Calu3 (cell line): ENCODE results near the gene APOC4. TPM values are rescaled to one million over a fixed set of nuclear protein-coding genes. Genes with fewer than 3 reads are reported as not detected.

Experiments
- BruUV-seq: library from RNA; stranded (reverse); fragments of 400-500 nt; replicated peaks from 2 replicates; lab custom pipeline; 2021; lab: Mats Ljungman, UMichigan
- CTCF ChIA-PET: fragments of 300-600 bp; sonication (Branson Sonifier 250); formaldehyde crosslinking; loops from one replicate; lab custom pipeline; 2022; ENCODE audit warnings: antibody characterized with exemption; lab: Charles Lee
- DNase-seq: peaks from one replicate; pipeline ENCODE4 v3.0.0; 2022
- H3K27ac Mint-ChIP-seq: one replicate; pipeline ENCODE4 v1.8.0; 2022; ENCODE audit warnings: mixed read lengths; ENCODE audit not compliant: unreplicated experiment
- H3K27me3 Mint-ChIP-seq: one replicate; pipeline ENCODE4 v1.8.0; 2022; ENCODE audit warnings: mixed read lengths; ENCODE audit not compliant: unreplicated experiment
- H3K36me3 Mint-ChIP-seq: one replicate; pipeline ENCODE4 v1.8.0; 2022; ENCODE audit warnings: mild to moderate bottlenecking, moderate library complexity, mixed read lengths; ENCODE audit not compliant: insufficient read depth, unreplicated experiment
- H3K4me1 Mint-ChIP-seq: one replicate; pipeline ENCODE4 v1.8.0; 2022; ENCODE audit warnings: mild to moderate bottlenecking, low read depth, mixed read lengths; ENCODE audit not compliant: unreplicated experiment
- H3K4me3 Mint-ChIP-seq: one replicate; pipeline ENCODE4 v1.8.0; 2022; ENCODE audit warnings: mild to moderate bottlenecking, low read depth, moderate library complexity, mixed read lengths; ENCODE audit not compliant: unreplicated experiment
- H3K9me3 Mint-ChIP-seq: one replicate; pipeline ENCODE4 v1.8.0; 2022; ENCODE audit warnings: low read depth, mixed read lengths; ENCODE audit not compliant: unreplicated experiment
- intact Hi-C: fragments of 100-400 bp; cut with micrococcal nuclease; formaldehyde crosslinking; loops from one replicate; pipeline ENCODE4 v1.10.0; 2022; ENCODE audit not compliant: unreplicated experiment
- total RNA-seq: library from RNA; stranded (reverse); gene quantifications from 2 replicates; pipeline ENCODE4 v1.2.3, GENCODE V29; 2022
- TF ChIP-seq, protein P1 (sequence below): fragments of 200-600 bp; IDR thresholded peaks from one replicate; pipeline ENCODE4 v1.8.0; 2022; ENCODE audit warnings: antibody characterized with exemption; ENCODE audit not compliant: unreplicated experiment

APOC4 gene
- total RNA-seq, 1 experiment from 2014 or later: not detected

DNA sequence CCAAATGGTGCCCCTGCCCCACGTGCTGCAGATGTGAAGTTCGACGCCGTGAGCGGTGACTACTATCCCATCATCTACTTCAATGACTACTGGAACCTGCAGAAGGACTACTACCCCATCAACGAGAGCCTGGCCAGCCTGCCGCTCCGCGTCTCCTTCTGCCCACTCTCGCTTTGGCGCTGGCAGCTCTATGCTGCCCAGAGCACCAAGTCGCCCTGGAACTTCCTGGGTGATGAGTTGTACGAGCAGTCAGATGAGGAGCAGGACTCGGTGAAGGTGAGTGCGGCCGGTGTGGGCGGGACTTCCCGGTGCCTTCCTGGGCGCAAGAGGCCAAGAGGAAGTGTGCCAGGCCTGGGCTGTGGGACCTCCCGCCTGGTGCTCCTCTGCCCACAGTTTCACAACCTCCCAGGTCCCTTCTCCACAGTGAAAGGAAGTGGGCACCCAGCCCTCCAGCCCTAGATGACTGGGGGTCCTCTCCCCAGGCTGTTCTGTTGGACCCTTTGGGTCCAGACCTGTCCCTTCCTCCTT is 45.2 kb downstream of the APOC4 start:
- Mint-ChIP-seq H3K4me1 (peaks cover 7% of the 10 kb centered on the region), H3K27ac (no peak overlapping the region), H3K9me3 (no peaks in the 10 kb centered on the region), H3K27me3 (no peaks in the 10 kb centered on the region), H3K36me3 (peaks cover 47% of the 10 kb centered on the region), H3K4me3 (no peak overlapping the region)
- TF ChIP-seq, protein P1, sequence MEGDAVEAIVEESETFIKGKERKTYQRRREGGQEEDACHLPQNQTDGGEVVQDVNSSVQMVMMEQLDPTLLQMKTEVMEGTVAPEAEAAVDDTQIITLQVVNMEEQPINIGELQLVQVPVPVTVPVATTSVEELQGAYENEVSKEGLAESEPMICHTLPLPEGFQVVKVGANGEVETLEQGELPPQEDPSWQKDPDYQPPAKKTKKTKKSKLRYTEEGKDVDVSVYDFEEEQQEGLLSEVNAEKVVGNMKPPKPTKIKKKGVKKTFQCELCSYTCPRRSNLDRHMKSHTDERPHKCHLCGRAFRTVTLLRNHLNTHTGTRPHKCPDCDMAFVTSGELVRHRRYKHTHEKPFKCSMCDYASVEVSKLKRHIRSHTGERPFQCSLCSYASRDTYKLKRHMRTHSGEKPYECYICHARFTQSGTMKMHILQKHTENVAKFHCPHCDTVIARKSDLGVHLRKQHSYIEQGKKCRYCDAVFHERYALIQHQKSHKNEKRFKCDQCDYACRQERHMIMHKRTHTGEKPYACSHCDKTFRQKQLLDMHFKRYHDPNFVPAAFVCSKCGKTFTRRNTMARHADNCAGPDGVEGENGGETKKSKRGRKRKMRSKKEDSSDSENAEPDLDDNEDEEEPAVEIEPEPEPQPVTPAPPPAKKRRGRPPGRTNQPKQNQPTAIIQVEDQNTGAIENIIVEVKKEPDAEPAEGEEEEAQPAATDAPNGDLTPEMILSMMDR: no peak
- no TSS peak for BruUV-seq
- CTCF ChIA-PET: no interaction called here
- no peak for DNase-seq
- intact Hi-C loops: no loop called here

DNA sequence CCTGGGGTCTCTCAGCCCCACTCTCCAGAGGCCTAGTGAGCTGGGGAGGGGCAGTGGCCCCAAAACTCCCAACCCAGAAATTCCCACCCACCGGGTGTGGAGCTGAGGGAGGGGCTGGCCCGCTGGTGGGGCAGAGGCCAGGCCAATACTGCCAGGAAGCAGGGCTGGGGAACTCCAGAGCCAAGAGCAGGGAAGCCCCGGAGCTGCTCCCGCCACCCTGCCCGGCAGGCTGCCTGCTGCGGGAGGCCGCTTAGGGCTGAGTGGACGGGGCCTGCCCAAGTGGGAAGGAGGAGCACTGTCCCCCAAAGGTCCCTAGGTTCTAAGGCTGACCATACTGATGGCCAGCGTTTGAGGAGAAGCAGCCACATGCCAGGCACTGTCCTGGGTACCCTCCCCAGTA is 46.2 kb downstream of the APOC4 start:
- H3K36me3 Mint-ChIP-seq: peaks cover 42% of the 10 kb centered on the region
- no peak for DNase-seq
- H3K4me3 Mint-ChIP-seq: no peak overlapping the region
- intact Hi-C loops: no loop called here
- H3K27me3 Mint-ChIP-seq: no peaks in the 10 kb centered on the region
- peaks cover 7% of the 10 kb centered on the region for H3K4me1 Mint-ChIP-seq
- TF ChIP-seq, protein P1: no peak
- H3K27ac Mint-ChIP-seq: no peak overlapping the region
- no TSS peak for BruUV-seq
- CTCF ChIA-PET: interaction anchor here (1.7 kb wide), 1 partner anchor 9 kb away, joined by 8 read pairs; no protein-coding TSS in a partner anchor
- H3K9me3 Mint-ChIP-seq: no peaks in the 10 kb centered on the region

GRCh38 chr19:44988896-44989556 is 47.0 kb downstream of the APOC4 start:
- TF ChIP-seq, protein P1: peak; percentile 66
- DNase-seq: peak; percentile 79
- no peaks in the 10 kb centered on the region for H3K9me3 Mint-ChIP-seq
- BruUV-seq: no TSS peak
- no peaks in the 10 kb centered on the region for H3K27me3 Mint-ChIP-seq
- CTCF ChIA-PET: interaction anchor here (1.0 to 1.7 kb wide), 4 partner anchors 8 to 104 kb away, joined by 3 to 8 read pairs (median 4); partner anchors contain the start of gene PPP1R37
- H3K36me3 Mint-ChIP-seq: peaks cover 48% of the 10 kb centered on the region
- H3K4me1 Mint-ChIP-seq: peaks cover 7% of the 10 kb centered on the region
- no peak overlapping the region for H3K27ac Mint-ChIP-seq
- intact Hi-C loops: no loop called here
- H3K4me3 Mint-ChIP-seq: no peak overlapping the region

DNA sequence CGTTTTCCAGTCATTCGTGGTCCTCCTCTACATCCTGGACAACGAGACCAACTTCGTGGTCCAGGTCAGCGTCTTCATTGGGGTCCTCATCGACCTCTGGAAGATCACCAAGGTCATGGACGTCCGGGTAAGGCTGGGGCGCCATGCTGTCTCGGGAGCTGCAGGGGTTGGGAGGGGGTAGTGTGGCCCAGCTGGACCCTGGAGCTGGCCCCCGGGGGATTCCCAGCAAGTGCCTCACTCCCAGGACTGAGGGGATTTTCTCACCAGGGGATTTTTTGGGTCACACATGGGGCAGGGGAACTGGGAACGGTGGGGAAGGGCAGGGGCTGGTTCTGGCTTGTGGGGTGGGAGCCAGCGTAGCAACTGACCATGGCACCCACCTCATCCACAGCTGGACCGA is 48.4 kb downstream of the APOC4 start:
- Mint-ChIP-seq H3K9me3 (no peaks in the 10 kb centered on the region), H3K4me1 (peaks cover 7% of the 10 kb centered on the region), H3K36me3 (peaks cover 49% of the 10 kb centered on the region), H3K4me3 (no peak overlapping the region), H3K27ac (no peak overlapping the region), H3K27me3 (no peaks in the 10 kb centered on the region)
- CTCF ChIA-PET: no interaction called here
- DNase-seq: no peak
- no TSS peak for BruUV-seq
- intact Hi-C loops: no loop called here
- TF ChIP-seq, protein P1: no peak
